Measurements from ENCODE around the gene ITGA2. TPM values are rescaled to one million over a fixed set of nuclear protein-coding genes. Genes with fewer than 3 reads are reported as not detected.
"Not testable (repeated sequence)": the region's sequence is repeated elsewhere in the genome, so short reads cannot be mapped to it uniquely, and the experiment has no call there.

The ITGA2 gene
- 24.8 and 54.3 TPM in 2 replicates for total RNA-seq

GRCh38 chr5:52989025-52989780 lies at the start of gene ITGA2:
Gene ITGA2 (plus strand): TSS chr5:52989352. CDS start chr5:52989469, 117 bp downstream.
- DNase-seq (ENCODE audit: low read depth in 2 of 2) = peak; percentile 59 to 64

- peak; percentile 23 to 53 for DNase-seq (ENCODE audit: low read depth in 2 of 2)
These were observed 45.9 kb upstream of the ITGA2 start for GRCh38 chr5:52943285-52943684.

DNA sequence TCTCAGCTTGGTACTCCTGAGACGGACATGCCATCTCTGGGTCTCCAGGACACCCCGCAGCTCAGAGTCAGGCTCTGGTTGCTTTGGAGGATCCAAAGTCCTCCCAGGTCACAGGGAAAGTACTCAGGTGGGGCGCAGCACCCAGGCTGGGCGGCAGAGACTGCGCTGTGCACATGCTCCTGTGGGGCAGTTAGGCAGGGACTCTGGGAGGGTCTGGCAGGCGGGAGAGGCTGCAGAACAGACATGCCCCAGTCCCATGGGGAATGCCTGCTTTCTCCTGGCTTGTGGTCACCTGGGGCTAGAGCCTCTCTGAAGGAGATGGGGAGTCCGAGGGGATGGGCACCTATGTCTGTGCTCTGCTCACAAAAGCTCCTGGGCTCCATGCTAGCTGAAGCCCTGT lies 45.3 kb upstream of the ITGA2 start:
- DNase-seq (ENCODE audit: low read depth in 2 of 2) = no peak

- peak; percentile 27 for DNase-seq (ENCODE audit: low read depth in 2 of 2)
These were observed 44.1 kb upstream of the ITGA2 start for GRCh38 chr5:52945040-52945439.

- peak; percentile 43 to 54 for DNase-seq (ENCODE audit: low read depth in 2 of 2)
These were observed 41.9 kb upstream of the ITGA2 start for GRCh38 chr5:52947208-52947607.

- no peak for DNase-seq (ENCODE audit: low read depth in 2 of 2)
These were observed 41.3 kb upstream of the ITGA2 start for GRCh38 chr5:52947851-52948250.

DNA sequence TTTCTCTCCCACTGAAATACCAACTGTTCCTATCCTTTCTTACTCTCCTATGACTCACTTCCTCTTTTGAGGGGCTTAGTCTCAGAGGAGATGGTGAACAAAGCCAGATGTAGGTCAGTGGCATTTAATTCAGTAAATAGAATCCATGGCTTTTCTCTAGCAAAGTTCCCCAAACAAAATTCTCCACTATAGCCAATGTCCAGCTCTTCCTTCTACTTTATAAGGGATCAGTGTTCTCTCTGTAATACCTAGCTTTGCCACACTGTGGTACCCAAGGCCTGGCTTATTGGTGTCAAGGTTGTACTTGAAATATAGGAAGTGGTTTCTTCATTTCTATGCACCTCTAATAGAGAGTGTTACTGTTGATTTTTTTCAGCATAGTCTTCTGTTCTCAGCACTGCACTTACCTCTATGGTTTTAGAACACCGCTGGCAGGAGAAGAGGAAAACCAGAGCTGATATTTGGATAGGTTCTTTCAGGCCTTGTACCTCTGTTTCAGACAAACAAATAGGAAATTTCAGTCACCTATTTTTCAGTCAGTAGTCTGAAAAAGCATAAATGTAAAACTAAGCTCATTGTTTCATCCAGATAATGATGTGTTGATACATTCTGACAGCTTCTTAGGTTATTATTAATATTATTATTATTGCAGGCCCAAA lies 40.6 kb upstream of the ITGA2 start:
- DNase-seq (ENCODE audit: low read depth in 2 of 2) = peak; percentile 88 to 91

GRCh38 chr5:52950686-52951085 lies 38.5 kb upstream of the ITGA2 start:
- DNase-seq (ENCODE audit: low read depth in 2 of 2) = no peak

DNA sequence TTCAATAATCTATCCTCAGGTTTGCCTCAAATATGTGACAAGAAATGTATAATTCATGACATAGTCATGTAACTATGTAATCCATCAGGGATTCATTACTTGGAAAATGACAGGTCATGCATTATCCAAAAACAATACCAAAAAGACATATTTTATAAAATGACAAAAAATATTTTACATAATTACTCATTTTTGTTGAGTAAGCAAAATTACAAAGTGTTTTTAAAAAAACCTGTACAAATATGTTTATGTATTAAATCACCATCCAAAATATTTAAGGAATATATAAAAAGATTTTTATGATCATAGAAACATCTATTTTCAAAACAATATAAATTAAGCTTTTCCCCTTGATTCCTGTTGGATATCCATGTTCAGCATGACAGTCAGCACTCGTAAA lies 36.7 kb upstream of the ITGA2 start:
- no peak for DNase-seq (ENCODE audit: low read depth in 2 of 2)

DNA sequence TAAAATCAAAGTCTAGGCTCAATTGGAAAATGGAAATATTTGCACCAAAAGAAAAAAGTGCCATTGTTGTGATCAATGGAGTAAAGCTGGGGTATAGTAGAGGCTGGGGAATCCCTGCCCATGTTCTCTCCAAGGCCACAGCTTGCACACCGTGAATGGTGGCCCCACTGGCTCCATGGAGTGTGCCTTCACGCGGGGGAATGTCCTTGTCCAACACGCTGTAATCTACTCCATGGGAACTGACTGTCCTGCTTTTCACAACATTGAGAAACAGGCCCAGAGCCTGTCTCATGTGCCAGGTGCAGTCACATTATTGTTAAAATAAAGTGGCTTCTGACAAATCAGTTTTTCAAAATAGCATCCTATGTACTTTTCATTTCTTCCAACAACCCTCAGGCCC lies 33.1 kb upstream of the ITGA2 start:
- no peak for DNase-seq (ENCODE audit: low read depth in 2 of 2)

DNA sequence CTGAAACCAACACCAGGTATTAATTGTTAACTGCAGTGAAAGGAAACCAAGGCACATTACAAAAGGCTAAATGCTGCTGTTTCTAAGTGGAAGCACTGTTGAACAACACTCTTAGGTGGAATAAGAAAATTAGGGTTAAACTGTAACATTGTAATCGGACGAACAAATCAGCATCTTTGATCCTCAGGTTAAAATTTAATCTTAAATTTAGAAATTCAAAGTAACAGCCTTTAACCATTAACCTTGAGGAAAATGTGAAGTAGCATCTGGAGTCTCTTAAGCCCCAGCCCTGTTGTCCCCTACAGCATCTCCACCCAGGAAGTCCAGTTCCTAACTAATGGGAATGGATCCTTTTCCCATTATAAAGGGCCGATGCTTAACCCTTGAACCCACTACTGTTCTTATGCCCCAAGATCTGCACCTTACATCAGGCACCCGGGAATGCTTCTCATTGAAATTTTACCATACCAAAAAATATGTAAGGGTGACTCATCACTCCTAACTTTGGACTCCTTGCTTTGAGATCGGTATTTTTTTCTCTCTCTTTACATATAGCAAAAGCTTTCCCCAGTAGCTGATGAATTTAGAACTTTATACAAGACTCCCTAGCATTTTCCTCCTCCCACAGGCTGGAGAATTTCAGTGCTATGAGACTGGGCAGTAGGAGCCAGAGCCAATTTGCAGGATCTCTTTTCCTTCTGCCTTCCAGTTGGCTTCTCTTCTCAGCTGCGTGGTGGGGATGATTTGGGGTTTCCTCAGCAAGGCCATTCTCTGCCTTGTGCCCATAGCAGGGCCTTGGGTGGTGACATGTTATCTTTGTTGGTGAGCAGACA lies 32.0 kb upstream of the ITGA2 start:
- DNase-seq (ENCODE audit: low read depth in 2 of 2) = no peak

- DNase-seq (ENCODE audit: low read depth in 2 of 2) = no peak
These were observed 27.9 kb upstream of the ITGA2 start for GRCh38 chr5:52961274-52961681.

GRCh38 chr5:52963636-52964035 lies 25.5 kb upstream of the ITGA2 start:
- DNase-seq (ENCODE audit: low read depth in 2 of 2) = no peak

DNA sequence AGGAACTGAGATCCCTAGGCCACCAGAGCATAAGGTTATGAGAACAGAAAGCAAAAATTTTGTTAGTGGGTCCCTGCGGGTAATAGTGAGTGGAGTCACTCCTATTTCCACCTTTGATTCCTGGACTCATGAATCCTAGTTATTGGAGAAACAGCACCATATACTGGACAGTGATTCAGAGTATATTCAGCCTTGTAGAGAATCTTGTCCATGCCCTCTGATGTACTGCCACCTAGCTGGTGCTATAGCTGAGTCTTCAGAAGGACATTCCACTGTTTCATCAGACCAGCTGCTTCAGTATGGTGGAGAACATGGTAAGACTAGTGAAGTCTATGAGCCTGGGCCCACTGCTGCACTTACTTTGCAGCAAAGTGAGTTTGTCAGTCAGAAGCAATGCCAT lies 25.0 kb upstream of the ITGA2 start:
- DNase-seq (ENCODE audit: low read depth in 2 of 2) = no peak

DNA sequence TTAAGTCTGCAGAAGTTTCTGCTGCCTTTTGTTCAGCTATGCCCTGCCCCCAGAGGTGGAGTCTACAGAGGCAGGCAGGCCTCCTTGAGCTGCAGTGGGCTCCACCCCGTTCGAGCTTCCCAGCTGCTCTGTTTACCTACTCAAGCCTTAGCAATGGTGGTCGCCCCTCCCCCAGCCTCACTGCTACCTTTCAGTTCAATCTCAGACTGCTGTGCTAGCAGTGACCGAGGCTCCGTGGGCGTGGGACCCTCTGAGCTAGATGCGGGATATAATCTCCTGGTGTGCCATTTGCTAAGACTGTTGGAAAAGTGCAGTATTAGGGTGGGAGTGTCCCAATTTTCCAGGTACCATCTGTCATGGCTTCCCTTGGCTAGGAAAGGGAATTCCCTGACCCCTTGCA lies 13.0 kb upstream of the ITGA2 start:
- not testable (repeated sequence) for DNase-seq (ENCODE audit: low read depth in 2 of 2)

GRCh38 chr5:52977264-52977897 lies 11.8 kb upstream of the ITGA2 start:
- no peak for DNase-seq (ENCODE audit: low read depth in 2 of 2)

GRCh38 chr5:52981507-52981906 lies 7.6 kb upstream of the ITGA2 start:
- DNase-seq (ENCODE audit: low read depth in 2 of 2) = no peak

DNA sequence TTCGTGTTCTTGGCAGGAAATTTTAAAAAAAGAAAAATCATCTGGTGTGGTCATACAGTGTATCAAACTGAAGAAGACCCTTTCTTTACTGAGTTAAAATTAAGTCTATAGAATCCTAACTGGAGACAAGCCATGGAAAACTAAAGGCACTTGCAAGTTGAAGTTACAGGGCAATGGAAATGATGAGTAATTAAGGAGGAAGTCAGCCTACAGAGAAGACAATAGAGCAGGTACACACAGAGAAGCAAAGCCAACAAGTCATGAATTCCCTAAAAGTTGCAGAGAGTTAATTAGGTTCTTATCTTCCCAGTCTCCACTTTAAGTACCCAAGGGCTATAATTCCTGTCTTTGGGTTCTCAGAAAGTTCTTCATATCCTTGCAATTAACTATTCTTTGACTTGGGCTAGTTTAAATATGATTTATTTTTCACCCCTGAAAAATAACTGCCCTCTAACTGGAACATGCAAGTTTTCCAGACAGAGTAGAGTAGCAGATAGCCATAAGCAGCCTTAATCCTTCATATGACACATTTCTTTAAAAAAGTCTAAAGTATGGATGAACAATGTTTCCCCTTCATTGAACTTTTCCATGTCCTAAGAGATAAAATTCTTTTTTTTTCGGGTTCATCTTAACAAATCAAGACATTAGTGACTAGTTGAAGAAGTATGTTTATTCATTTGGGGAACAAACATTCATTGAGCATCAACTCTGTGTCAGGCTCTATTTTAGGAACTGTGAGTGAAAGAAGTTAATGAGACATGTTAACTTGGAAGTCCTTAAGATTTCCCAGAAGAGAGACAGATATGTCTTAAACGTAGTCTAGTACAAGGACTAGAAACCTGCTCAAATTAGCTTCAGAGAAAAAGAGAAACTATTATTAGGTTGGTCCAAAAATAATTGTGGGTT lies 5.2 kb upstream of the ITGA2 start:
- peak; percentile 38 to 84 for DNase-seq (ENCODE audit: low read depth in 2 of 2)

GRCh38 chr5:52985306-52985705 lies 3.8 kb upstream of the ITGA2 start:
- DNase-seq (ENCODE audit: low read depth in 2 of 2) = peak in 1 of 2 donors; percentile 36

GRCh38 chr5:52987711-52988331 lies 1.3 kb upstream of the ITGA2 start:
- peak; percentile 11 to 91 for DNase-seq (ENCODE audit: low read depth in 2 of 2)
